Measurements from ENCODE around the gene RIOK2. TPM values are rescaled to one million over a fixed set of nuclear protein-coding genes. Genes with fewer than 3 reads are reported as not detected.
A peak's percentile ranks its signal among the peaks of the same experiment; 100 is the strongest.

Gene RIOK2
- polyA plus RNA-seq, 3 donors = 4.8 to 16.4 (median 12.7) TPM

DNA sequence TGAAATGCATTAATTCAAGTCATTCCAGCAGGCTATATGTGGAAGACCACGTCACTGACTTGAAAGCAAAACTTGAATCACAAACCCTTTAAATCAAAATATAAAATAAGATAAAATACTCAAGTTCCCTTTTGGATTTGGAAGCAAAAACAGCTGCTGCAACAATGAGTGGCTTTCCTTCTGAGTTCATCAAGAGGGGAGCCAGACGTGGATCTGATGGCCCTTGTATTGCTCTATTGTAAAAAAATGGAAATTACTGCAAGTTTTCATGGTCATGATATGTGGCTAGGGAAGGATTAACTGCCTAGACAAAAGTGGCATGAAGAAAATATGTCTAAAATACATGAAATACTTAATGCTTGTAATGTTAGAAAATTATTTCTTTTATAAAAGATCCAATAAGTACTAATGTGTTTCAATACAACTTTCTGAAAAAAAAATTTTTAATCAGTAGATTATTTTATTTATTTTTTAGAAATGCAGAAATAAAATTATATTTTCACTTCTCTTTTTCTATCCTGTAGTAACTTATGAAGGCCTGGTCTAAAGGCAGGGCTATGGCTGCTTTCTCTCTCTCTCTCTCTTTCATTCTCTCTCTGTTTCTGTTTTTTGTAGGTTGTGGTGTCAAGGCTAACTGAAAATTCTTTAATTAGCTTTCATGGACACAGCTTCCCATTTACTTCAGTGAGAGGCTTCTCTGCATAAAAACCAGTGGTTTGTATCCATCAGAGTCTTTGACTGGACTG lies 64.6 kb downstream of the RIOK2 start:
- H3K4me1 Mint-ChIP-seq = peaks cover 16% of the 10 kb centered on the region
- H3K27me3 Mint-ChIP-seq (ENCODE audit: low read depth in 3 of 3) = peaks cover 0 to 1% (median 0%) of the 10 kb centered on the region in 3 donors
- no peak overlapping the region for H3K4me2 ChIP-seq (replicated peaks; ENCODE audit: extremely low read depth, low read length, poor library complexity, severe bottlenecking)
- H3K4me3 ChIP-seq (replicated peaks in 1 of 3; ENCODE audit: low read depth in 2 of 3, low read length in 3 of 3) = no peak overlapping the region
- peak overlapping the region in 2 of 7 donors; percentile 24 to 77 for H3K27ac Mint-ChIP-seq
- no peak overlapping the region for H3K9ac ChIP-seq (ENCODE audit: insufficient read depth, low read length, poor library complexity, severe bottlenecking)
- no peak for DNase-seq
- H4K20me1 ChIP-seq (ENCODE audit: insufficient read depth, low read length) = no peaks in the 10 kb centered on the region
- H3K79me2 ChIP-seq (ENCODE audit: insufficient read depth, low read length) = no peaks in the 10 kb centered on the region
- H3K36me3 Mint-ChIP-seq = no peaks in the 10 kb centered on the region
- no CpG with 5 or more reads among the region's 2 CpGs for WGBS (ENCODE audit: insufficient coverage)
- H3K27me3 ChIP-seq (ENCODE audit: control insufficient read depth in 2 of 2, insufficient read depth in 2 of 2, low read length in 2 of 2) = no peaks in the 10 kb centered on the region
- no peaks in the 10 kb centered on the region for H3K36me3 ChIP-seq (replicated peaks in 1 of 2; ENCODE audit: control insufficient read depth in 1 of 2, insufficient read depth in 2 of 2, low read length in 2 of 2)
- H3K27ac ChIP-seq (ENCODE audit: low read depth in 1 of 2, low read length in 2 of 2) = peak overlapping the region in 1 of 2 donors; percentile 54
- no peak overlapping the region for H3K4me3 Mint-ChIP-seq
- TF ChIP-seq, protein P1, sequence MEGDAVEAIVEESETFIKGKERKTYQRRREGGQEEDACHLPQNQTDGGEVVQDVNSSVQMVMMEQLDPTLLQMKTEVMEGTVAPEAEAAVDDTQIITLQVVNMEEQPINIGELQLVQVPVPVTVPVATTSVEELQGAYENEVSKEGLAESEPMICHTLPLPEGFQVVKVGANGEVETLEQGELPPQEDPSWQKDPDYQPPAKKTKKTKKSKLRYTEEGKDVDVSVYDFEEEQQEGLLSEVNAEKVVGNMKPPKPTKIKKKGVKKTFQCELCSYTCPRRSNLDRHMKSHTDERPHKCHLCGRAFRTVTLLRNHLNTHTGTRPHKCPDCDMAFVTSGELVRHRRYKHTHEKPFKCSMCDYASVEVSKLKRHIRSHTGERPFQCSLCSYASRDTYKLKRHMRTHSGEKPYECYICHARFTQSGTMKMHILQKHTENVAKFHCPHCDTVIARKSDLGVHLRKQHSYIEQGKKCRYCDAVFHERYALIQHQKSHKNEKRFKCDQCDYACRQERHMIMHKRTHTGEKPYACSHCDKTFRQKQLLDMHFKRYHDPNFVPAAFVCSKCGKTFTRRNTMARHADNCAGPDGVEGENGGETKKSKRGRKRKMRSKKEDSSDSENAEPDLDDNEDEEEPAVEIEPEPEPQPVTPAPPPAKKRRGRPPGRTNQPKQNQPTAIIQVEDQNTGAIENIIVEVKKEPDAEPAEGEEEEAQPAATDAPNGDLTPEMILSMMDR (IDR thresholded peaks at IDR 0.05) = no peak
- no peak overlapping the region for H2AFZ ChIP-seq (ENCODE audit: insufficient read depth, low read depth, low read length, poor library complexity, severe bottlenecking)
- H3K9me3 ChIP-seq (replicated peaks in 1 of 2; ENCODE audit: control insufficient read depth in 1 of 2, insufficient read depth in 1 of 2, low read length in 2 of 2) = no peaks in the 10 kb centered on the region
- peaks cover 9 to 12% of the 10 kb centered on the region in 2 donors for H3K4me1 ChIP-seq (ENCODE audit: control insufficient read depth in 1 of 2, insufficient read depth in 2 of 2, low read length in 2 of 2)
- intact Hi-C loops (cut with micrococcal nuclease) = no loop called here
- peaks cover 0 to 3% (median 0%) of the 10 kb centered on the region in 7 donors for H3K9me3 Mint-ChIP-seq

DNA sequence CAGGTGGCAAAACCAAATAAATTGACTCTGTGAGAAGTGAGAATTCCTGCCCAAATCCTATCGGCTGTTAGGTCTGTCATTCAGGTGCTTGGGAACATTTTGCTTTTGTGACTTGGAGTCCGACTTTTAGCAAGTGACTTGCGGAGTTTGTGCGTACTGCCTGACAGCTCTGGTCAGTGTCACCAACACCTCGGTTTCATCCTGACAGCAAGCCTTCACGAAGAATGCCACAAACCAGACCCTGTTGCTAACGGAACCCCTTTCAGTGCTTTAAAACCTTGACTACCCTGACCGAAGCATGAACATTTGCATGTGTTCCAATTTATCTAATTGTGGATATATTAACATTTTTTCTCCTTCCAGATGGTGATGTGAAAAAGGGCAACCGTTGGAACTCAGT lies 67.1 kb downstream of the RIOK2 start:
- H3K4me3 Mint-ChIP-seq = no peak overlapping the region
- no peaks in the 10 kb centered on the region for H3K36me3 Mint-ChIP-seq
- Histone ChIP-seq H3K36me3 (replicated peaks in 1 of 2; ENCODE audit: control insufficient read depth in 1 of 2, insufficient read depth in 2 of 2, low read length in 2 of 2) (no peaks in the 10 kb centered on the region), H3K27me3 (ENCODE audit: control insufficient read depth in 2 of 2, insufficient read depth in 2 of 2, low read length in 2 of 2) (no peaks in the 10 kb centered on the region), H3K9me3 (replicated peaks in 1 of 2; ENCODE audit: control insufficient read depth in 1 of 2, insufficient read depth in 1 of 2, low read length in 2 of 2) (no peaks in the 10 kb centered on the region), H3K4me3 (replicated peaks in 1 of 3; ENCODE audit: low read depth in 2 of 3, low read length in 3 of 3) (no peak overlapping the region), H3K4me1 (ENCODE audit: control insufficient read depth in 1 of 2, insufficient read depth in 2 of 2, low read length in 2 of 2) (peaks cover 9 to 12% of the 10 kb centered on the region in 2 donors), H3K9ac (ENCODE audit: insufficient read depth, low read length, poor library complexity, severe bottlenecking) (no peak overlapping the region), H3K4me2 (replicated peaks; ENCODE audit: extremely low read depth, low read length, poor library complexity, severe bottlenecking) (no peak overlapping the region), H4K20me1 (ENCODE audit: insufficient read depth, low read length) (no peaks in the 10 kb centered on the region), H3K27ac (ENCODE audit: low read depth in 1 of 2, low read length in 2 of 2) (no peak overlapping the region), H3K79me2 (ENCODE audit: insufficient read depth, low read length) (no peaks in the 10 kb centered on the region), H2AFZ (ENCODE audit: insufficient read depth, low read depth, low read length, poor library complexity, severe bottlenecking) (no peak overlapping the region)
- H3K27me3 Mint-ChIP-seq (ENCODE audit: low read depth in 3 of 3) = peaks cover 0 to 2% (median 1%) of the 10 kb centered on the region in 3 donors
- intact Hi-C loops (cut with micrococcal nuclease) = no loop called here
- H3K27ac Mint-ChIP-seq = no peak overlapping the region
- no peaks in the 10 kb centered on the region for H3K9me3 Mint-ChIP-seq
- DNase-seq = no peak
- WGBS (ENCODE audit: insufficient coverage) = 98% methylated on average over 6 of the region's 9 CpGs
- H3K4me1 Mint-ChIP-seq = peaks cover 16% of the 10 kb centered on the region
- TF ChIP-seq, protein P1 (IDR thresholded peaks at IDR 0.05) = no peak

Data from CD14-positive monocyte (primary cell).